ENCODE results near the gene AGRP. TPM values are rescaled to one million over a fixed set of nuclear protein-coding genes. Genes with fewer than 3 reads are reported as not detected.

The AGRP gene
- total RNA-seq, 2 experiments from 2014 or later = not detected

Other genes with a start within 250 kb of the AGRP start
- gene FHOD1, start 236.1 kb downstream of the AGRP start, total RNA-seq = 100 to 1,000 TPM; 102 to 105 TPM
- 1 to 10 TPM; 7.7 to 8.1 TPM for gene SLC9A5, start 234.6 kb downstream of the AGRP start, total RNA-seq
- 10 to 100 TPM; 17.3 to 20.8 TPM for gene PLEKHG4, start 204.0 kb downstream of the AGRP start, total RNA-seq
- gene KCTD19, start 156.8 kb downstream of the AGRP start, total RNA-seq = 1 to 10 TPM; 3.0 to 3.9 TPM
- under 1 TPM; 0.81 to 0.90 TPM for gene LRRC36, start 156.7 kb downstream of the AGRP start, total RNA-seq
- not detected for gene TPPP3, start 90.0 kb downstream of the AGRP start, total RNA-seq
- gene ZDHHC1, start 67.1 kb downstream of the AGRP start, total RNA-seq = under 1 TPM; 0.54 to 0.60 TPM
- gene HSD11B2, start 52.4 kb downstream of the AGRP start, total RNA-seq = 1 to 10 TPM; 1.6 to 2.3 TPM
- gene ATP6V0D1, start 2.4 kb downstream of the AGRP start, total RNA-seq = 10 to 100 TPM; 17.5 to 18.2 TPM
- gene RIPOR1, start 45.3 kb upstream of the AGRP start, total RNA-seq = 10 to 100 TPM; 15.7 to 20.0 TPM
- gene CTCF, start 79.0 kb upstream of the AGRP start, total RNA-seq = 10 to 100 TPM; 47.4 to 50.6 TPM
- 100 to 1,000 TPM; 151 to 155 TPM for gene CARMIL2, start 161.6 kb upstream of the AGRP start, total RNA-seq
- 10 to 100 TPM; 50.8 to 53.7 TPM for gene ACD, start 176.7 kb upstream of the AGRP start, total RNA-seq
- gene PARD6A, start 177.4 kb upstream of the AGRP start, total RNA-seq = 1 to 10 TPM; 6.3 to 7.2 TPM
- 1 to 10 TPM; 8.4 to 8.9 TPM for gene ENKD1, start 183.2 kb upstream of the AGRP start, total RNA-seq
- 1 to 10 TPM; 2.8 to 4.7 TPM for gene C16orf86, start 183.3 kb upstream of the AGRP start, total RNA-seq
- 10 to 100 TPM; 11.6 to 14.1 TPM for gene GFOD2, start 235.8 kb upstream of the AGRP start, total RNA-seq